ENCODE measurements around the gene RAPSN.

GRCh38 chr11:47442514-47442913 lies 6.4 kb downstream of the RAPSN start:
- no peak for TF ChIP-seq GATA2 (IDR thresholded peaks at IDR 0.05; ENCODE audit: low read depth, low read length)
- no peak for TF ChIP-seq GATA3 (IDR thresholded peaks at IDR 0.05; ENCODE audit: low read depth, low read length)
